GM12878 (cell line): ENCODE measurements around the gene HSD17B12. TPM values are rescaled to one million over a fixed set of nuclear protein-coding genes. Genes with fewer than 3 reads are reported as not detected.

Experiments used
- ATAC-seq: fragments of 200-7000 bp; cut with Tn5 transposase; 3 replicates; pipeline ENCODE4 v1.9.1; 2020; ENCODE audit warnings: mild to moderate bottlenecking, moderate library complexity
- BruUV-seq: library from RNA; stranded (reverse); fragments of 400-500 nt; replicated peaks from 2 replicates; lab custom pipeline; 2021; lab: Mats Ljungman, UMichigan
- CTCF ChIA-PET: fragments of 300-600 bp; sonication (Branson Sonifier 250); formaldehyde crosslinking; extraction: SDS; loops from one replicate; lab custom pipeline; 2021; ENCODE audit warnings: inconsistent platforms; lab: Yijun Ruan, JAX
- POLR2A ChIA-PET: fragments of 350-600 bp; formaldehyde crosslinking; extraction: SDS; loops from one replicate; lab custom pipeline; 2021; ENCODE audit warnings: inconsistent platforms; lab: Charles Lee
- RAD21 ChIA-PET: fragments of 300-600 bp; sonication (Branson Sonifier 250); formaldehyde crosslinking; loops from one replicate; lab custom pipeline; 2023; ENCODE audit warnings: antibody characterized with exemption; ENCODE audit not compliant: unreplicated experiment; lab: Charles Lee
- SMC1A ChIA-PET: fragments of 300-600 bp; sonication (Branson Sonifier 250); formaldehyde crosslinking; loops from one replicate; lab custom pipeline; 2023; ENCODE audit not compliant: unreplicated experiment, uncharacterized antibody; lab: Charles Lee
- DNase-seq: peaks from one replicate; pipeline ENCODE4 v3.0.0-alpha.2; 2011; ENCODE audit warnings: low read depth, low spot score
- FAIRE-seq: peaks from 3 replicates; lab custom pipeline; 2011; peaks lifted over from hg19 to GRCh38; lab: Jason Lieb, UNC
- H2AFZ ChIP-seq: 2 replicates; pipeline ENCODE4 v1.6.0; 2011; ENCODE audit warnings: low read depth, low read length, control low read depth; ENCODE audit not compliant: control insufficient read depth
- H3K27ac ChIP-seq: 2 replicates; pipeline ENCODE4 v1.5.1; 2011; ENCODE audit warnings: control low read depth; ENCODE audit not compliant: control insufficient read depth, insufficient read depth
- H3K27me3 ChIP-seq, 2 experiments: replicated peaks in 1 of 2; 2 replicates each; pipeline versions ENCODE4 v1.6.0 to v1.6.1; 2011; ENCODE audit warnings: low read length in 1 of 2; ENCODE audit not compliant: control insufficient read depth in 2 of 2, insufficient read depth in 2 of 2
- H3K36me3 ChIP-seq, 2 experiments: 2 replicates each; pipeline ENCODE4 v1.5.1; 2011; ENCODE audit warnings: low read length in 1 of 2; ENCODE audit not compliant: control insufficient read depth in 2 of 2, insufficient read depth in 2 of 2
- H3K4me1 ChIP-seq: 2 replicates; pipeline ENCODE4 v1.6.1; 2011; ENCODE audit warnings: mild to moderate bottlenecking, low read length, moderate library complexity, mixed read lengths; ENCODE audit not compliant: control insufficient read depth, insufficient read depth
- H3K4me2 ChIP-seq: 2 replicates; pipeline ENCODE4 v1.6.0; 2011; ENCODE audit warnings: control low read depth; ENCODE audit not compliant: control insufficient read depth, insufficient read depth
- H3K4me3 ChIP-seq: fragments of 200-600 bp; sonication (generic); 2 replicates; pipeline ENCODE4 v1.5.1; 2016
- H3K79me2 ChIP-seq: 2 replicates; pipeline ENCODE4 v1.6.0; 2011; ENCODE audit warnings: low read length; ENCODE audit not compliant: control insufficient read depth, insufficient read depth
- H3K9ac ChIP-seq: 2 replicates; pipeline ENCODE4 v1.8.0; 2011; ENCODE audit warnings: low read length, control low read depth, mixed read lengths; ENCODE audit not compliant: control insufficient read depth, insufficient read depth
- H3K9me3 ChIP-seq: replicated peaks from 3 replicates; pipeline ENCODE4 v1.5.1; 2011; ENCODE audit warnings: mild to moderate bottlenecking, low read length; ENCODE audit not compliant: control insufficient read depth, insufficient read depth
- H4K20me1 ChIP-seq: 2 replicates; pipeline ENCODE4 v1.6.0; 2011; ENCODE audit not compliant: control insufficient read depth, insufficient read depth
- CBFB ChIP-seq: IDR thresholded peaks from 2 replicates; pipeline ENCODE4 v1.6.1; 2016; ENCODE audit warnings: antibody characterized with exemption, low read depth
- CBX3 ChIP-seq: fragments of 200-600 bp; sonication (generic); IDR thresholded peaks from 2 replicates; pipeline ENCODE4 v1.6.1; 2016; ENCODE audit warnings: low read depth, borderline replicate concordance
- EP300 ChIP-seq, 2 experiments: fragments of 150-350 bp in 1 of 2; IDR thresholded peaks; 2 replicates each; pipeline ENCODE4 v1.6.1; 2011 to 2012; ENCODE audit warnings: low read depth in 2 of 2, low read length in 2 of 2, borderline replicate concordance in 1 of 2, improper control_type of control experiment in 1 of 2, inconsistent platforms in 1 of 2; ENCODE audit not compliant: control insufficient read depth in 1 of 2
- IRF5 ChIP-seq: fragments of 450-650 bp; IDR thresholded peaks from 2 replicates; pipeline ENCODE4 v1.6.1; 2017; ENCODE audit warnings: borderline replicate concordance
- KAT2A ChIP-seq: conservative IDR thresholded peaks from 2 replicates; pipeline ENCODE4 v1.6.1; 2011; ENCODE audit warnings: low read depth, low read length; ENCODE audit not compliant: control insufficient read depth
- MEF2B ChIP-seq: fragments of 450-650 bp; IDR thresholded peaks from 2 replicates; pipeline ENCODE4 v1.6.1; 2018; ENCODE audit warnings: mild to moderate bottlenecking, moderate library complexity; ENCODE audit not compliant: partially characterized antibody, poor library complexity, severe bottlenecking
- NFIC ChIP-seq: IDR thresholded peaks from 2 replicates; pipeline ENCODE4 v1.6.1; 2012; ENCODE audit warnings: low read depth, mild to moderate bottlenecking, inconsistent platforms, low read length, moderate library complexity
- NRF1 ChIP-seq: conservative IDR thresholded peaks from 2 replicates; pipeline ENCODE4 v1.6.1; 2011; ENCODE audit warnings: mild to moderate bottlenecking, low read depth, low read length, improper control_type of control experiment
- PAX5 ChIP-seq: IDR thresholded peaks from 2 replicates; pipeline ENCODE4 v1.6.1; 2011; ENCODE audit warnings: low read depth, low read length, borderline replicate concordance
- YY1 ChIP-seq: IDR thresholded peaks from 2 replicates; pipeline ENCODE4 v1.6.1; 2011; ENCODE audit warnings: low read depth, mild to moderate bottlenecking, low read length
- ZBTB4 ChIP-seq: fragments of 450-650 bp; formaldehyde crosslinking; IDR thresholded peaks from 2 replicates; pipeline ENCODE4 v1.4.0; 2022; ENCODE audit warnings: mild to moderate bottlenecking, moderate library complexity
- WGBS: methylation state at CpG from one replicate; pipeline ENCODE4 v1.1.6; 2016; ENCODE audit warnings: low lambda C conversion rate; ENCODE audit not compliant: insufficient replicate concordance, insufficient coverage; ENCODE audit errors: missing lambda C conversion rate; 5-methylcytosine and 5-hydroxymethylcytosine counted together
- in situ Hi-C: fragments of 300-500 bp; cut with MboI; formaldehyde crosslinking; loops from 9 replicates; pipeline ENCODE4 v1.14.3; 2018; ENCODE audit warnings: mixed read lengths
- intact Hi-C: fragments of 100-400 bp; cut with micrococcal nuclease; formaldehyde crosslinking; loops from one replicate; pipeline ENCODE4 v1.14.2; 2022; ENCODE audit not compliant: unreplicated experiment
- polyA plus RNA-seq, 11 experiments: library from polyadenylated mRNA; depleted of rRNA in 4 of 11; unstranded in 6 of 11; stranded (reverse) in 5 of 11; fragments of >200 nt; fragmentation: Nextera tagmentation in 4 of 11; fragmentation: Illumina TruSeq in 1 of 11; extraction: Ambion mirVana in 4 of 11; extraction: Trizol in 1 of 11; gene quantifications; 1 replicate in 1 of 11; 2 replicates in 10 of 11; pipeline versions ENCODE4 v1.2.1 to v1.2.3, GENCODE V29; 2011 to 2016; ENCODE audit warnings: inconsistent platforms in 2 of 11, missing spikeins in 2 of 11, low read depth in 1 of 11
- total RNA-seq, 4 experiments: library from RNA; depleted of rRNA in 3 of 4; stranded (reverse); fragments of >200 nt in 3 of 4; fragmentation: Illumina TruSeq in 1 of 4; extraction: Trizol in 1 of 4; gene quantifications; 2 replicates each; pipeline versions ENCODE4 v1.2.1 to v1.2.3, GENCODE V29; 2013 to 2021
- TF ChIP-seq, protein P1 (sequence below): fragments of 450-650 bp; IDR thresholded peaks from 2 replicates; pipeline ENCODE4 v1.6.1; 2016; ENCODE audit warnings: mild to moderate bottlenecking

HSD17B12 gene
- total and polyA plus RNA-seq, 10 of the 15 experiments (the other 5 are each of a cell fraction or from before 2014, with no cell fraction given), result 23.6 to 88.0 (median 64.7) TPM

- H4K20me1 ChIP-seq, result no peaks in the 10 kb centered on the region
- intact Hi-C loops (no loop called here), in situ Hi-C loops (no loop called here)
- peaks cover 7% of the 10 kb centered on the region for H3K79me2 ChIP-seq
- ChIA-PET SMC1A (no interaction called here), CTCF (no interaction called here), POLR2A (no interaction called here), RAD21 (no interaction called here)
- DNase-seq (no peak), FAIRE-seq (no peak), ATAC-seq (no peak)
- no peaks in the 10 kb centered on the region; the same call in 2 of the 3 replicates for H3K9me3 ChIP-seq
- H3K4me1 ChIP-seq, result no peaks in the 10 kb centered on the region; the same call in 1 of the 2 replicates
- H3K4me2 ChIP-seq, result no peak overlapping the region
- H3K27ac ChIP-seq, result no peak overlapping the region
- H3K4me3 ChIP-seq, result no peak overlapping the region
- no TSS peak for BruUV-seq
- H2AFZ ChIP-seq, result no peak overlapping the region
- TF ChIP-seq EP300 (IDR thresholded peaks at IDR 0.05; ENCODE audit: borderline replicate concordance in 1 of 2, control insufficient read depth in 1 of 2, low read depth in 2 of 2, low read length in 2 of 2) (no peak), IRF5 (no peak), MEF2B (no peak), NFIC (no peak), CBX3 (no peak), ZBTB4 (no peak), KAT2A (no peak), YY1 (no peak), NRF1 (no peak), PAX5 (no peak), CBFB (no peak)
- TF ChIP-seq, protein P1, sequence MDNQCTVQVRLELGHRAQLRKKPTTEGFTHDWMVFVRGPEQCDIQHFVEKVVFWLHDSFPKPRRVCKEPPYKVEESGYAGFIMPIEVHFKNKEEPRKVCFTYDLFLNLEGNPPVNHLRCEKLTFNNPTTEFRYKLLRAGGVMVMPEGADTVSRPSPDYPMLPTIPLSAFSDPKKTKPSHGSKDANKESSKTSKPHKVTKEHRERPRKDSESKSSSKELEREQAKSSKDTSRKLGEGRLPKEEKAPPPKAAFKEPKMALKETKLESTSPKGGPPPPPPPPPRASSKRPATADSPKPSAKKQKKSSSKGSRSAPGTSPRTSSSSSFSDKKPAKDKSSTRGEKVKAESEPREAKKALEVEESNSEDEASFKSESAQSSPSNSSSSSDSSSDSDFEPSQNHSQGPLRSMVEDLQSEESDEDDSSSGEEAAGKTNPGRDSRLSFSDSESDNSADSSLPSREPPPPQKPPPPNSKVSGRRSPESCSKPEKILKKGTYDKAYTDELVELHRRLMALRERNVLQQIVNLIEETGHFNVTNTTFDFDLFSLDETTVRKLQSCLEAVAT, result no peak
- no peak overlapping the region for H3K9ac ChIP-seq
- H3K36me3 ChIP-seq, result no peaks in the 10 kb centered on the region
- H3K27me3 ChIP-seq, result no peaks in the 10 kb centered on the region
- 46% methylated on average over 2 of the region's 2 CpGs for WGBS
Observed at GRCh38 chr11:43646767-43647166, 33.8 kb upstream of the HSD17B12 start.
